ENCODE measurements around the gene LEKR1. TPM values are rescaled to one million over a fixed set of nuclear protein-coding genes. Genes with fewer than 3 reads are reported as not detected.

Gene LEKR1
- total RNA-seq, 1 donor from 2014 or later, result 4.1 TPM

GRCh38 chr3:157059661-157060060 lies 233.5 kb downstream of the LEKR1 start:
- Mint-ChIP-seq H3K27me3 (no peaks in the 10 kb centered on the region), H3K4me3 (ENCODE audit: low read depth) (no peak overlapping the region), H3K4me1 (ENCODE audit: low read depth) (peaks cover 1% of the 10 kb centered on the region), H3K27ac (no peak overlapping the region), H3K9me3 (ENCODE audit: low read depth) (no peaks in the 10 kb centered on the region), H3K36me3 (ENCODE audit: insufficient read depth) (no peaks in the 10 kb centered on the region)
- no peak for TF ChIP-seq CTCF (IDR thresholded peaks at IDR 0.05; ENCODE audit: unreplicated experiment)
- no peak for DNase-seq (ENCODE audit: low spot score, unreplicated experiment)

- H3K4me1 Mint-ChIP-seq (ENCODE audit: low read depth), result peaks cover 1% of the 10 kb centered on the region
- H3K27ac Mint-ChIP-seq, result no peak overlapping the region
- no peaks in the 10 kb centered on the region for H3K27me3 Mint-ChIP-seq
- H3K36me3 Mint-ChIP-seq (ENCODE audit: insufficient read depth), result no peaks in the 10 kb centered on the region
- no peak for TF ChIP-seq CTCF (IDR thresholded peaks at IDR 0.05; ENCODE audit: unreplicated experiment)
- no peaks in the 10 kb centered on the region for H3K9me3 Mint-ChIP-seq (ENCODE audit: low read depth)
- no peak for DNase-seq (ENCODE audit: low spot score, unreplicated experiment)
- no peak overlapping the region for H3K4me3 Mint-ChIP-seq (ENCODE audit: low read depth)
Measured at GRCh38 chr3:157061265-157061664, 235.1 kb downstream of the LEKR1 start.

- Mint-ChIP-seq H3K36me3 (ENCODE audit: insufficient read depth) (no peaks in the 10 kb centered on the region), H3K4me1 (ENCODE audit: low read depth) (peaks cover under 1% of the 10 kb centered on the region), H3K27me3 (no peaks in the 10 kb centered on the region), H3K4me3 (ENCODE audit: low read depth) (no peak overlapping the region), H3K9me3 (ENCODE audit: low read depth) (no peaks in the 10 kb centered on the region), H3K27ac (no peak overlapping the region)
- DNase-seq (ENCODE audit: low spot score, unreplicated experiment), result no peak
- no peak for TF ChIP-seq CTCF (IDR thresholded peaks at IDR 0.05; ENCODE audit: unreplicated experiment)
Measured at GRCh38 chr3:157063469-157063868, 237.3 kb downstream of the LEKR1 start.

GRCh38 chr3:157063926-157064325 lies 237.8 kb downstream of the LEKR1 start:
- Mint-ChIP-seq H3K4me3 (ENCODE audit: low read depth) (no peak overlapping the region), H3K27ac (no peak overlapping the region), H3K9me3 (ENCODE audit: low read depth) (no peaks in the 10 kb centered on the region), H3K36me3 (ENCODE audit: insufficient read depth) (no peaks in the 10 kb centered on the region), H3K27me3 (no peaks in the 10 kb centered on the region), H3K4me1 (ENCODE audit: low read depth) (no peaks in the 10 kb centered on the region)
- no peak for TF ChIP-seq CTCF (IDR thresholded peaks at IDR 0.05; ENCODE audit: unreplicated experiment)
- no peak for DNase-seq (ENCODE audit: low spot score, unreplicated experiment)

- Mint-ChIP-seq H3K27ac (no peak overlapping the region), H3K36me3 (ENCODE audit: insufficient read depth) (no peaks in the 10 kb centered on the region), H3K27me3 (no peaks in the 10 kb centered on the region), H3K9me3 (ENCODE audit: low read depth) (no peaks in the 10 kb centered on the region), H3K4me3 (ENCODE audit: low read depth) (no peak overlapping the region), H3K4me1 (ENCODE audit: low read depth) (no peaks in the 10 kb centered on the region)
- no peak for TF ChIP-seq CTCF (IDR thresholded peaks at IDR 0.05; ENCODE audit: unreplicated experiment)
- DNase-seq (ENCODE audit: low spot score, unreplicated experiment), result no peak
Measured at GRCh38 chr3:157064402-157064801, 238.2 kb downstream of the LEKR1 start.
